T47D (cell line): Measurements from ENCODE around the gene HIRIP3.
"Not testable (repeated sequence)": the region's sequence is repeated elsewhere in the genome, so short reads cannot be mapped to it uniquely, and the experiment has no call there.

Source experiments
- DNase-seq, 2 experiments: peaks; one replicate each; pipeline versions ENCODE4 v3.0.0 to v3.0.0-alpha.2; 2011 to 2012; ENCODE audit warnings: low read depth in 1 of 2, low spot score in 1 of 2
- JUND ChIP-seq: IDR thresholded peaks from 2 replicates; pipeline ENCODE4 v1.6.1; 2012; ENCODE audit warnings: low read depth
- in situ Hi-C: cut with HindIII; loops from 2 replicates; pipeline ENCODE4 v1.10.0; 2016; ENCODE audit warnings: low sequenced_read_pairs, low pct_unique_long_range_greater_than_20kb

HIRIP3 gene

DNA sequence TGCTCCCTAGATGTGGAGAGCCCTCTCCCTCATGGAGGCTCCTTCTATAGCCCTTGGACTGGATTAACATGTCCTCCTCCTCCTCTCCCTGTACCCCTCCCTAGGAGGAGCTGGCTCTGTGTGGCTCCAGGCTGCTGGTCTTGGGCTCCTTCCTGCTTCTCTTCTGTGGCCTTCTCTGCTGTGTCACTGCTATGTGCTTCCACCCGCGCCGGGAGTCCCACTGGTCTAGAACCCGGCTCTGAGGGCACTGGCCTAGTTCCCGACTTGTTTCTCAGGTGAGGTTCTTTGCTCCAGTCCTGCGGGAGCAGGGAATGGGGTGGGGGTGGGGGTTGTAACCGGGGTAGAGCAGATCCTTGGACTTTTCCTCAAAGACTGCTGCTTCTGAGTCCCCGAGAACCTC, 24.1 kb downstream of the HIRIP3 start:
- DNase-seq: no peak
- TF ChIP-seq JUND: no peak
- in situ Hi-C loops: no loop called here

DNA sequence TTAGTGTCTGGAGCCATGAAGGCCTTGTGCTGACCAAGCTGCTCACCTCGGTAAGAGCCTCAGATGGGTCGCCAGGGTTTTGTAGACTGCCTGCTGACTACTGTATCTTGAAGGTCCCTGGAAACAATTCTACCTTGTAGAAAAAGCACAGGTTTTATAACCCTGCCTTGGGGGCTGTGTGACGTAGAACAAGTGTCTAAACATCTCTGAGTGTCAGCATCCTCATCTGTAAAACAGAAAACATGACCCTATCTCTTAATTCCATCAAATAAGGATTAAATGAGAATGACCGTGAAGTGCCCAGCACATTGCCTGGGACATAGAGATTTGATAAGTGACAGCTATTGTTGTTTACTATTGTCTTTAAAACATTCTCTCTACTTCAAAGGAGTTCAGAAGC, 27.2 kb downstream of the HIRIP3 start:
- no peak for TF ChIP-seq JUND
- DNase-seq: no peak
- in situ Hi-C loops: no loop called here

DNA sequence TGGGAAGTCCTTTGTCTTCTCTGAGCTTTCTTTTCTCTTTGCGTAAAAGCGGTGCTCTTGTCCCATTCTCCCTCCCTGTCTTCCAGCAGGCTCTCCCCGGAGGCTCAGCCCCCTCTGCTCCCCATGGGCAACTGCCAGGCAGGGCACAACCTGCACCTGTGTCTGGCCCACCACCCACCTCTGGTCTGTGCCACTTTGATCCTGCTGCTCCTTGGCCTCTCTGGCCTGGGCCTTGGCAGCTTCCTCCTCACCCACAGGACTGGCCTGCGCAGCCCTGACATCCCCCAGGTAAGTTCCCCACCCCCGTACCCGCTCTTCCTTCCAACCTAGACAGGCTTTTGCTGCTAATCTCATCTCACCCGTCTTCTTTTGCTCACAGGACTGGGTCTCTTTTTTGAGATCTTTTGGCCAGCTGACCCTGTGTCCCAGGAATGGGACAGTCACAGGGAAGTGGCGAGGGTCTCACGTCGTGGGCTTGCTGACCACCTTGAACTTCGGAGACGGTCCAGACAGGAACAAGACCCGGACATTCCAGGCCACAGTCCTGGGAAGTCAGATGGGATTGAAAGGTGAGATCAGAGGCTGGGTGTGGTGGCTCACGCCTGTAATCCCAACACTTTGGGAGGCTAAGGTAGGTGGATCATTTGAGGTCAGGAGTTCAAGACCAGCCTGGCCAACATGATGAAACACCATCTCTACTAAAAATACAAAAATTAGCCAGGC, 32.2 kb downstream of the HIRIP3 start:
- DNase-seq: no peak
- TF ChIP-seq JUND: no peak
- in situ Hi-C loops: no loop called here

DNA sequence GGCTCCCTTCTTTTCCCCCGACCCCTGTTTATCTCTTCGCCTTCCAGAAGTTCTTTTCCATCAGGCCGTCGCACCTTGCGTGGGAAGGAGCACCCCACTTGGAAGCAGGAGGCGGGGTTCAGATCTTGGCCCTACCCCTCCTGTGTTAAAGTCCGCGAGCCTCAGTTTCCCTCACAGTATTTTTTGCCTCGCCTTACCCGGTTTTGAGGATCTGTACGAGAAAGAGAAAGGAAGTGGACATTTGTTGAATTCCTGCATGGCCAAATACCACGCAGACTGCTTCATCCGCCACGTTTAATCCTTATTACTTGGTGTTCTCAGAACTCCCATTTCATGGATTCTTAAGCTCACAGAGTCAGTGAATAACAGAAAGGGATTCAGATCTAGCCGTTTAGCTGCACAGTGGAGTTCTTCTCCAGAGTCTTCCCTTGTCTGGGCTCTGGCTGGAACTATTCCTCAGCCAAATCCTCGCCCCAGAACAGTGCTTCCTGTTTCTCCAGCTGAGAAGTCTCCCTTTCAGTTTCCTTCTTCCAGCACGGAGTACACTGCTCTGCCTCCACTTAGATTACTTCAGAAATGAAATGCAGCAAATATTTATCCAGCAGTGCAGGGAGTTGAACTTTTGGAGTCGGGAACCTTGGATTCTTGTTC, 32.9 kb downstream of the HIRIP3 start:
- in situ Hi-C loops: no loop called here
- no peak for TF ChIP-seq JUND
- DNase-seq: no peak

DNA sequence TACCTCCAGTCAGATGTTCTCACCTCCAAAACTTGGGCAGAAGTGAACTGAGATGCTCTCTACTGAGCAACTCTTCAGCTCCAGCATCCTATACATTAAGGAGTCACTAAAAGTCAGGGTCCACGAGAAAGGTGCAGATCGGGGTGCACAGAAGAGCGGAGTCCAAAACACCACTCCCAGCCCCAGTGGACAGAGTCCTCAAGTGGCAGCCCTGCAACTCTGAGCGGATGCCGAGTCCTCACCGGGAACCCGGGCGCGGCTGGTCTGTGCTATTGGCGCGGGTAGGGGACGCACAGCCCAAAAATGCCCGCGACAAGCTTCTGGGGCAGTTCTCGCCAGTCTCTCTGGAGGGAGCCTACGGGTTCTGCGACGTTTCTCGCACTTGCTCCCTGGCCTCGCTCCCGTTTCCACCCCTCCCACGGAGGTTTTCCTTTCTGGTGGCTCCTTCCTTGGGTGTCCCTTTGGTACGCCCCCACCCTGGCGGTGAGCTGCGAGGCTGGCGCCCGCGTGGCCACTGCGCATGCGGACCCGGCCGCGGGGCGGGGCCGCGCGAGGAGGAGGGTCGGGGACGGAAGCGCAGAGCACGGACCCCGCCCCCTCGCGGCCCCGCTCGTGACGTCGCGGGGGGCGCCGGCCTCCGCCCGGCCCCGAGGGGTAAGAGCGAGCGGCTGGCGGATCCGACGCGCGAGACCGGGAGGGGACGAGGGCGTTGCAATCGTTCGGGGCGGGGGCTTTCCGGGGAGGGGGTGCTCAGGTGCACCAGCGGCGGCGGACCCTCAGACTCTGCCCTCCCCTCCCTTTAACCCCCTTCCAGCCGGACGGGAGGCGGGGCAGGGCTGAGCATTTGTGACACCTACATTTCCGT, 33.7 kb downstream of the HIRIP3 start, which contains the start of gene TMEM219:
Gene TMEM219, plus strand, starts transcription at position 601 of the 865 bp plus-strand sequence. CDS start 1,065 bp downstream, outside the sequence.
- peak; percentile 94 to 95 for DNase-seq
- in situ Hi-C loops: no loop called here
- no peak for TF ChIP-seq JUND

DNA sequence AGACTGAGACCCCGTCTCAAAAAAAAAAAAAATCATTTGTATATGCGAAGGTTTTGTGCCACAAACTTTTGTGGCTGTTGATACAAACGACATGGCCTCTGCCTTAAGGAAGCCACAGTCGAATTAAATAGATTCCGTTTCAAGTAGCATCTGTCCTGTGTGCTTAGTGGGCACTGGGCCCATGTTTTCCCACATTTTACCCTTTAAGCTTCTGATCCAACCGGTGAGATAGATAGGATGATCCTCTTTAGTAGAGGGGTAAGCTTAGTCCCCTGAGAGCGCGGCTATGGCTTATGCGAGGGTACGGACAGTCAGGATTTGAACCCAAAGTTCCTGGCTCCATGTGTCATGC, 34.3 kb downstream of the HIRIP3 start:
- in situ Hi-C loops: no loop called here
- no peak for DNase-seq
- no peak for TF ChIP-seq JUND

DNA sequence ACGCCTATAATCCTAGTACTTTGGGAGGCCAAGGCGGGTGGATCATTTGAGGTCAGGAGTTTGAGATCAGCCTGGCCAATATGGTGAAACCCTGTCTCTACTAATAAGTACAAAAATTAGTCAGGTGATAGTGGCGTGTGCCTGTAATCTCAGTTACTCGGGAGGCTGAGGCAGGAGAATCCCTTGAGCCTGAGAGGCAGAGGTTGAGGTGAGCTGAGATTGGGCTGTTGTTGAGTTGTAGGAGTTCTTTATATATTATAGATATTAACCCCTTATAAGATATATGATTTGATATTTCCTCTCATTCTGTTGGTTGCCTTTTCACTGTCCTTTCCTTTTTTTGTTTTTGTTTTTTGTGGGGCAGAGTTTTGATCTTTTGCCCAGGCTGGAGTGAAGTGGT, 35.6 kb downstream of the HIRIP3 start:
- DNase-seq, in situ Hi-C loops: not testable (repeated sequence)

DNA sequence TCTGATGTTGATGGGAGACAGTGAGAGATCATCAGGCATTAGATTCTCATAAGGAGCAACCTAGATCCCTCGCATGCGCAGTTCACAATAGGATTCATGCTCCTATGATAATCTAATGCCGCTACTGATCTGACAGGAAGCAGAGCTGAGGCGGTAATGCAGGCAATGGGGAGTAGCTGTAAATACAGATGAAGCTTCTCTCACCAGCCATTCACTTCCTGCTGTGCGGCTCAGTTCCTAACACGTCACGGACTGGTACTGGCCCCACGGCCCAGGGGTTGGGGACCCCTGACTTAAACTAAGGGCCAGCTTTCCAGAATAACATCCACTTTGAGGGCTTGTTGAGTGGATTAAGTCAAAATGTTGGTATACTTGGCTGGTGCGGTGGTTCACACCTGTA, 36.1 kb downstream of the HIRIP3 start:
- in situ Hi-C loops: no loop called here
- TF ChIP-seq JUND: no peak
- DNase-seq: no peak

DNA sequence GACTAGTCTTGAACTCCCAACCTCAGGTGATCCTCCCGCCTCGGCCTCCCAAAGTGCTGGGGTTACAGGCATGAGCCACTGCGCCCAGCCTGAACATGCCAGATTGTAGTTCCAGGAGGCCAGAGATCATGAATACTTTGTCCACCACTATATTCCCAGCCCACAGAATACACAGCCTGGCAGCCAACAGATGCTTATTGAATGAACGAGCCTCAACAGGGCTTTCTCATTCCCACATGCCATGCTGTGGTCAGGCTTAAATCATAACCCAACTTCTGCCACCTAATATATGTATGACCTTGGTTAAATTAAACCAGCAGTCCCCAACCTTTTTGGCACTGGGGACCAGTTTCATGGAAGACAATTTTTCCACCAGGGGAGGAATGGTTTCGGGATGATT, 36.7 kb downstream of the HIRIP3 start:
- DNase-seq: no peak
- TF ChIP-seq JUND: no peak
- in situ Hi-C loops: no loop called here

DNA sequence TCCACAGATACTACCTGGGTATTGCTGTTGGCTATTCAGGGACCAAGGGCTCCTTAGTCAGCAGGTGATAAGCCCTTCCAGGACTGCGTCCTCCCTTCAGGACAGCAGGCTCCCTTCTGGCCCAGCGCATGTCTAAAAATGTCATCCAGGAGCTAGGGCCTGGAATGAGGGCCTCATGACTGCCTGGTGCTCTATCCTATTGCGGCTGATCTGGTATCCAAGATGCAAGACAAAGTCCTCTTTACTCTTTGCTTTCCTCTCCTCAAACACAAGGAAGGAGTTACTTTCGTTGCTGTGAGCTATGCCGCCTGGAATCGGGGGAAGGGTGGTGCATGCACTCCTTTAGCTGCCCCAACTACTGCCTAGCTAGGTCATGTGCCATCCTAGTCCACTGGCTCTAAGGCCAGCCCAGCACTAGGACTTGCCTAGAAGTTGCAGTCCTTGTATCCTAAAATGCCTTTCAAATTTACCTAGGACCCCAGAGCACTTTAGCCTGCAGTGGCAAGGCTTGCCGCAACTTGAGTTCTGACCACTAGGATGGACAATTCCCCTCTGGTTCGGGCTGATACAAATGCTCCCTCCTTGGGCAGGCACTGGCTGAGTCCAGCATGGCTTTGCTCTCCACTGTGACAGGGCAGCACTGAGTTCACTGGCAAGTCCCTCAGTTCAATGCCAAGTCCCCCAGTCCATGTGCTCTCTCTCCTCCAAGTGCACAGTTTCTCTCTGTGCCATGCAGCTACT, 43.6 kb downstream of the HIRIP3 start:
- in situ Hi-C loops: no loop called here
- no peak for TF ChIP-seq JUND
- DNase-seq: no peak

DNA sequence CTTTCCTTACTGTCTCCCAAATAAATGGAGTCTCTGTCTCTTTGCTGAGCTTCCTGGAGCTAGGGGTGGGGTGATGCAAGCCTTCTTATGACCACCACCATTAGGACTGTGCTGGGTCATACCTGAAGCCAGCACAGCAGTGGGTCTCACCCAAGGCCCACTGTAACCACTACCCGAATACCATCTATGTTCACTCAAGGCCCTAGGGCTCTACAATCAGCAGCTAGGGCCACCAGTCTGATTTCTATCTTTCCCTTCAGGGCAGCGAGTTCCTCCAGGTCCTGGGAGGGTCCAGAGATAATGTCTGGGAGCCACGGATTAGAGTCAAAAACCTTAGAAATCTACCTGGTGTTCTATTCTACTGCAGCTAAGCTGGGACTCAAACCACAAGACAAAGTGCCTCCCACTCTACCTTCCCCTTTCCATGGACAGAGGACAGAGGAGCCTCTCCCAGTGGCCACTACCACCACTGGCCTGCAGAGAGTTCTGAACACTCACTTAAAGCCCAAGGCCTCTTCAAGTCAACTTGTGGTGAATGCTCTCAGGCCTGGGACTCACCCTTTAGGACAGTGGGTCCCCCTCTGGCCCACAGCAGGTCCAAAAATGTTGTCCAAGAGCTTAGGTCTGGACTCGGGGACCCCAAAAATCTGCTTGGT, 44.5 kb downstream of the HIRIP3 start:
- in situ Hi-C loops: no loop called here
- no peak for DNase-seq
- TF ChIP-seq JUND: no peak

DNA sequence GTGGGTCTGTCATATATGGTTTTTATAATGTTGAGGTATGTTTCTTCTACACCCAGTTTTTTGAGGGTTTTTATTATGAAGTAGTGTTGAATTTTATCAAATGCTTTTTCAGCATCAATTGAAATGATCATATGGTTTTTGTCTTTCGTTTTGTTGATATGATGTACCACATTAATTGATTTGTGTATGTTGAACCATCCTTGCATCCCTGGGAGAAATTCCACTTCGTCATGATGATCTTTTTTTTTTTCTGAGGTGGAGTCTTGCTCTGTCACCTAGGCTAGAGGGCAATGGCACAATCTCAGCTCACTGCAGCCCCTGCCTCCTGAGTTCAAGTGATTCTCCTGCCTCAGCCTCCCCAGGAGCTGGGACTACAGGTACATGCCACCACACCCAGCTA, 47.5 kb downstream of the HIRIP3 start:
- no peak for TF ChIP-seq JUND
- DNase-seq: no peak
- in situ Hi-C loops: no loop called here
